ENCODE results near the gene HDAC5. TPM values are rescaled to one million over a fixed set of nuclear protein-coding genes. Genes with fewer than 3 reads are reported as not detected.
A peak's percentile ranks its signal among the peaks of the same experiment; 100 is the strongest.

Gene HDAC5
- total RNA-seq, 1 donor from 2014 or later: 51.2 TPM

- H3K36me3 Mint-ChIP-seq (ENCODE audit: low read depth): peaks cover 18% of the 10 kb centered on the region
- DNase-seq (ENCODE audit: low spot score): no peak
- H3K4me3 Mint-ChIP-seq (ENCODE audit: unreplicated experiment): no peak overlapping the region
- H3K27ac Mint-ChIP-seq (ENCODE audit: unreplicated experiment): peak overlapping the region; percentile 87
- no peaks in the 10 kb centered on the region for H3K9me3 Mint-ChIP-seq (ENCODE audit: low read depth)
- TF ChIP-seq CTCF (IDR thresholded peaks at IDR 0.05): no peak
- H3K4me1 Mint-ChIP-seq (ENCODE audit: low read depth): peaks cover 15% of the 10 kb centered on the region
- no peaks in the 10 kb centered on the region for H3K27me3 Mint-ChIP-seq (ENCODE audit: low read depth)
Measured at GRCh38 chr17:44086364-44087311, 36.8 kb downstream of the HDAC5 start.

GRCh38 chr17:44085908-44086307, 37.5 kb downstream of the HDAC5 start:
- DNase-seq (ENCODE audit: low spot score): no peak
- TF ChIP-seq CTCF (IDR thresholded peaks at IDR 0.05): no peak
- Mint-ChIP-seq H3K4me1 (ENCODE audit: low read depth) (peaks cover 15% of the 10 kb centered on the region), H3K27me3 (ENCODE audit: low read depth) (no peaks in the 10 kb centered on the region), H3K9me3 (ENCODE audit: low read depth) (no peaks in the 10 kb centered on the region), H3K4me3 (ENCODE audit: unreplicated experiment) (no peak overlapping the region), H3K27ac (ENCODE audit: unreplicated experiment) (no peak overlapping the region), H3K36me3 (ENCODE audit: low read depth) (peaks cover 16% of the 10 kb centered on the region)

- DNase-seq (ENCODE audit: low spot score): no peak
- Mint-ChIP-seq H3K9me3 (ENCODE audit: low read depth) (no peaks in the 10 kb centered on the region), H3K27ac (ENCODE audit: unreplicated experiment) (no peak overlapping the region), H3K27me3 (ENCODE audit: low read depth) (no peaks in the 10 kb centered on the region), H3K4me3 (ENCODE audit: unreplicated experiment) (no peak overlapping the region), H3K4me1 (ENCODE audit: low read depth) (peaks cover 15% of the 10 kb centered on the region), H3K36me3 (ENCODE audit: low read depth) (peaks cover 20% of the 10 kb centered on the region)
- no peak for TF ChIP-seq CTCF (IDR thresholded peaks at IDR 0.05)
Measured at GRCh38 chr17:44084921-44085320, 38.5 kb downstream of the HDAC5 start.

- Mint-ChIP-seq H3K4me1 (ENCODE audit: low read depth) (peaks cover 15% of the 10 kb centered on the region), H3K36me3 (ENCODE audit: low read depth) (peaks cover 22% of the 10 kb centered on the region), H3K27ac (ENCODE audit: unreplicated experiment) (no peak overlapping the region), H3K27me3 (ENCODE audit: low read depth) (no peaks in the 10 kb centered on the region), H3K9me3 (ENCODE audit: low read depth) (no peaks in the 10 kb centered on the region), H3K4me3 (ENCODE audit: unreplicated experiment) (no peak overlapping the region)
- no peak for DNase-seq (ENCODE audit: low spot score)
- peak; percentile 69 for TF ChIP-seq CTCF (IDR thresholded peaks at IDR 0.05)
Measured at GRCh38 chr17:44084131-44084538, 39.3 kb downstream of the HDAC5 start.

GRCh38 chr17:44083250-44083849, 40.1 kb downstream of the HDAC5 start:
- peaks cover 15% of the 10 kb centered on the region for H3K4me1 Mint-ChIP-seq (ENCODE audit: low read depth)

More at GRCh38 chr17:44083250-44083849, 40.1 kb downstream of the HDAC5 start:
- Mint-ChIP-seq H3K27me3 (ENCODE audit: low read depth) (no peaks in the 10 kb centered on the region), H3K36me3 (ENCODE audit: low read depth) (peaks cover 21% of the 10 kb centered on the region), H3K4me3 (ENCODE audit: unreplicated experiment) (no peak overlapping the region), H3K9me3 (ENCODE audit: low read depth) (no peaks in the 10 kb centered on the region), H3K27ac (ENCODE audit: unreplicated experiment) (no peak overlapping the region)
- DNase-seq (ENCODE audit: low spot score): no peak
- no peak for TF ChIP-seq CTCF (IDR thresholded peaks at IDR 0.05)
